Measurements from ENCODE around the gene PIAS4.

PIAS4 gene

DNA sequence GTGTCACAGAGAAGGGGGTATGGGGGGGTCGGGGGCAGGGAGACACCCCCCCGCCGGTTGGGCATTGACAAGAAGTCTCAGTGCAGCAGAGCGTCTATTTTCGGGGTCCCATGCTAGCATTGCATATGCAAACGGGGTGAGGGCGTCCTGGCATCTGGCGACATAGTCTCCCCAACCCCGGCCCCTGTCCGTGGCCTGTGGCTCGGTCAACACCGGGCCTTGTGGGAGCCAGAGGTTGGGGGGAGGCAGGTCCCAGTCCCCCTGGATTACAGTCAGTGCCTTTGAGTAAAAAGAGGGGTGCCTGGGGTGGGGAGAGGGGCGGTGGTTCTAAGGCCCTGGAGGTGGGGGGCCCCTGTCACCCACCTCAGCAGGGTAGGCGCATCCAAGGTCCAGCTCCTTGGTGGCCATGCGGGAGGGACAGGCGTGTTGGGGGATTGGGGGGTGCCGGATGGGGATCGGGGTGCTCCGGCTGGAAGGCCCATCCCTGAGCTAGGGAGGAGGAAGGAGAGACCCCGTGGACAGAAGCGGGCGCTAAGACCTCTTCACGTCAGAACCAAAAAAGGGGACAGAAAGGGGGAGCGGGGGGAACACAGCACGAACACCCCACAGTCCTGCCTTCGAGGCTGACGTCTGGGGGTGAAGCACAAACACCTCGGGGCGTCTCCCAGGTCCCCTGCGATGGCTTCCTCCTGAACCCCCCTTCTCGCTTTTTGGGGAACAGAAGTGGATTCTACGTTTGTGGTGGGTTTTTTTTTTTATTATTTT is 38.2 kb downstream of the PIAS4 start:
- Histone ChIP-seq H3K9me3 (ENCODE audit: control insufficient read depth, insufficient read depth, low read length) (no peaks in the 10 kb centered on the region), H3K36me3 (ENCODE audit: insufficient read depth, low read length) (no peaks in the 10 kb centered on the region; the same call in none of the 2 replicates), H3K9ac (ENCODE audit: low read depth, low read length) (no peak overlapping the region), H3K4me1 (ENCODE audit: insufficient read depth, low read length) (peaks cover 7% of the 10 kb centered on the region; the same call in 1 of the 2 replicates)

DNA sequence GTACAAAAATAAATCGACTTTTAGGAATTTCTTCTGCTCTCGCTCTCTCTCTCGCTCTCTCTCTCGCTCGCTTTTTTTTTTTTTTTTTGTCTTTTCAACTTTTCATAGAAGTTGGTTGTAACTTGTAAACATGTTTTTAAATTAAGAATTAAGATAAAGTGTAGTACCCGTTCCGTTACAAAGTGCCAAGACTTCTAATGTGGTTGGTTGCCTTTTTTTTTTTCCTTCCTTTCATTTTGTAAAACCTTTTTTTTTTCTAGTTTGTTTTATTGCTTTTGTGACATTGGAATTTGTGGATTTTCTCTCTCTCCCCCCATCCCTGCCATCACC is 38.8 kb downstream of the PIAS4 start:
- H3K4me1 ChIP-seq (ENCODE audit: insufficient read depth, low read length) = peaks cover 7% of the 10 kb centered on the region; the same call in 1 of the 2 replicates
- no peaks in the 10 kb centered on the region for H3K9me3 ChIP-seq (ENCODE audit: control insufficient read depth, insufficient read depth, low read length)
- no peak overlapping the region for H3K9ac ChIP-seq (ENCODE audit: low read depth, low read length)
- H3K36me3 ChIP-seq (ENCODE audit: insufficient read depth, low read length) = no peaks in the 10 kb centered on the region; the same call in none of the 2 replicates

DNA sequence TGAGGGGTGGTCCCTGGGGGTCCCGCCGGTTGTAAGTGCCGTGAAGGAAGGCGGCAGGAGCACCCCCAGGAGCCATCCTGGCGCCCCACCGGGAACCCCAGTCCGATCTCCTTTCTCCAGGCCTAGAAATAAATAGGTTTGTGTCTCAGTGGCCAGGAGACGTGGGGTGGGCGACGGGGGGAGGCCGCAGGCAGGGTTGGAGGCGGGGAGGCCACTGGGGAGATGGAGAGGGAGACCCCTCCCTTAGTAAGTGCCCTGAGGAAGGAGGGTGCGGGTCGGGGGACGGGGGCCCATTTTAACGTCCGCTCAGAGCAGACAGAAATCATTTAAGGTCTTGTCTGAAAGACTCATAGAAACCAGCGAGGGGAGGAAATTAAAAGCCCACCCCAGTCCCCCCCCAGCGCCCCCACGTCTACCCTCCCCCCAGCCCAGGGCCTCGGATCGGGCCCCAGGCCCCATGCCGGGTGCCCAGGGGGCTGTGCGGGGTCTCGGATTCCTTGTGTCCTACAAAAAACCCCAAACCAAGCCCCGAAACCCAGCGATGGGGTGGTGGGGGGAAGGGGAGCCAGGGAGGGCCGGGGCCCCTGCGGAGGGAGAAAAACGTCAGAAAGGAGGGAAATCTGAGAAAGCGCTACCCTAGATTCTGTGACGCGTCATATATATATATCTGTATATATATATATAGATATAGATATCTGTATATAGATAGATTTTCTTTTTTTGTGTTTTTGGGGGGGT is 39.6 kb downstream of the PIAS4 start:
- no peaks in the 10 kb centered on the region for H3K9me3 ChIP-seq (ENCODE audit: control insufficient read depth, insufficient read depth, low read length)
- no peaks in the 10 kb centered on the region; the same call in none of the 2 replicates for H3K36me3 ChIP-seq (ENCODE audit: insufficient read depth, low read length)
- no peak overlapping the region for H3K9ac ChIP-seq (ENCODE audit: low read depth, low read length)
- peaks cover 7% of the 10 kb centered on the region; the same call in 1 of the 2 replicates for H3K4me1 ChIP-seq (ENCODE audit: insufficient read depth, low read length)

DNA sequence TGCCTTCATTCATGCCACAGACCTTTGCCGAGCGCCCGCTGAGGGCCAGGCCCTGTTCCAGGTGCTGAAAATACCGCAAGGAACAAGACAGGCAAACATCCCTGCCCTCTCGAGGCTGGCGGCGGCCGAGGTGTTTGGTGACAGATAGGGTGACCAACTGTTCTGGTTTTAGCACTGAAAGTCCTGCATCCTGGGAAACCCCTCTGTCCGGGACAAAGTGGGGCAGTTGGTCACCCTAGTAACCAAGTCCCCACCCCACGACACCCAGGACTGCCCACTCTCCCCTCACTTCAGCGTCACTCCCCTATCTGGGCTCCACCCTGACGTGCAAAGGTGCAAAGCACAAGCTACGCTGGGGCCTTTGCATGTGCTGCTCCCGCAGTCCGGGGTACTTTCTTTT is 41.9 kb downstream of the PIAS4 start:
- H3K4me1 ChIP-seq (ENCODE audit: insufficient read depth, low read length) = peaks cover 17% of the 10 kb centered on the region; the same call in 1 of the 2 replicates
- H3K9ac ChIP-seq (ENCODE audit: low read depth, low read length) = no peak overlapping the region
- no peaks in the 10 kb centered on the region for H3K9me3 ChIP-seq (ENCODE audit: control insufficient read depth, insufficient read depth, low read length)
- H3K36me3 ChIP-seq (ENCODE audit: insufficient read depth, low read length) = peaks cover 11% of the 10 kb centered on the region

DNA sequence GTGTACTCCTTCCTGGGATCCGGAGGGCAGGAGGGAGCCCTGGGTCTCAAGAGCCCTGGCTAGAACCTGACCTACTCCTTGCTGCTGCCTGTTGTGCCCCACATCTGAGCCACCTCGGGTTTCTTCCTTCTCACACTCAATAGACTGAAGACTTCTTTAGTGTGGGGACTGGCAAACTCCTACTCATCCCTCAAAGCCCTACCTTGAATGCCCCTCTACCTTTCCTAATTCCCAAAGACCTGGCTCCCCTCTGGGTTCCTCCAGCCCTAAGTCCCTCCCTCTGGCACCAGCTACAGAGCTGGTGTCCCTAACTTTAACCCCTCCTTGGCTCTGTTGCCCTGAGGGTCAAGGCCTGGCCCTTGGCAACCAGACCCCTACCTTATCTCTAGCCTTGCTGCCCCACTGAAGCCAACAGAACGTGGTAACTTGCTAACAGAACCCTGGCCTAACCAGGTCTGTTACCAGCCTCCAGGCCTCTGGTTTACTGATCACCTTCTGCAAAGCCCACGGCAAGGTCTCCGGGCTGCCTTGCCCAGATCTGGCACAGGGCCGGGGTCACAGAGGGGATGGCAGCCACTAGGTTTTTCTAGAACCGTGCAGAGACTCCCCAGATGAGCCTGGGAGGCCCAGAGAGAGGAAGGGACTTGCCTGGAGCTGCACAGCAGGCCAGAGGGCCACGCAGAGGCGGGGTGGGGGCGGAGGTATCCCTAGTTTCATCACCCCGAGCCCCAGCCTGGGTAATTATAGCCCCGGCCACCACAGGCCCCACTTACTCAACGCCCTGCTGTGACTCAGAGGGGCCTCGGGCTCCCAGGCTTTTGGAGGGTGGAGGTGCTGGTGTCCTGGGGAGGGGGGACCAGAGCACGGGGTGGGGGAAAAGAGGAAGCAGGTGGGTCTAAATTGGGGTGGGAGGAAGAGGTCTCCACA is 43.9 kb downstream of the PIAS4 start:
- H3K9me3 ChIP-seq (ENCODE audit: control insufficient read depth, insufficient read depth, low read length) = no peaks in the 10 kb centered on the region
- peaks cover 11% of the 10 kb centered on the region for H3K36me3 ChIP-seq (ENCODE audit: insufficient read depth, low read length)
- H3K9ac ChIP-seq (ENCODE audit: low read depth, low read length) = no peak overlapping the region
- H3K4me1 ChIP-seq (ENCODE audit: insufficient read depth, low read length) = peaks cover 10% of the 10 kb centered on the region; the same call in 1 of the 2 replicates

DNA sequence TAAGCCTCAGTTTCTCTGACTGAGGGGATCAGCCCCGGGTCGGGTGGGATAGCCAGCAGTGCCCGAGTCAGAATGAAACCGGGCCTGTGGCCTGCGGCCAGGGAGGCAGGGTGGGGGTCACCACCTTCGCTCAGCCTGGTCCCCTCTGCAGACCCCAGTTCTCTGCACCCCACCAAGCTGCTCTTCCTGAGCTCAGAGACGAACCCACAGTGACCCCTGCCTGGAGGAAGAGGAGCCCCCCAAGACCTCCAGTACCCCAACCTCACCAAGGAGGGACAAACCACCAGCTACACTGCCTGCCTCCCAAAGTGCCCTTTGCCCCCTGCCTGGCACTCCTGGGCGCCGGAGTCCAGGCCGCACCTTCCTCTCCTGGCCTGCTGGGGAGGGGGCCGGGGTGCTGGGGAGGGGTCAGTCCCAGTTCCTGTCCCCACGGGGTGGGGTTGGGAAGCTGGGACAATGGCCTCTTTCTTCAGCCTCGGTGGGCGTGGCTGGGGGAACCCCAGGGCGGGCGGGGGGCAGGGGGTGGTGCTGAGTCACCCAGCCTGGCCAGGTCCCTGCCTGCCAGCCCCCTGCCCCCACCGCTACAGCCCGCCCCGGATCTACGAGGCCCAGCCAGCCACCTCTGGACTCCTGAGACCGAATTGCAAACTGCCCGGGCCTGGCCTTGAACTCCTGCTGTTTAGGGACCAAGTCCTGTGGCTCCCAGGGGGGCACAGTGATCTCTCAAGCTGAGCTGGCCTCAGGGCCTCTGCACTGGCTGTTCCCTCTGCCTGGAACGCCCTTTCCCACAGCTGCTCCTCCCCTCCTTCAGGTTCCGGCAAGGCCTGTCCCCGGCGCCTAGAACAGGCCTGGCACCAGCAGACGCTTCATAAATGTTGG is 44.8 kb downstream of the PIAS4 start:
- Histone ChIP-seq H3K4me1 (ENCODE audit: insufficient read depth, low read length) (peaks cover 10% of the 10 kb centered on the region; the same call in 1 of the 2 replicates), H3K9me3 (ENCODE audit: control insufficient read depth, insufficient read depth, low read length) (no peaks in the 10 kb centered on the region), H3K36me3 (ENCODE audit: insufficient read depth, low read length) (peaks cover 11% of the 10 kb centered on the region), H3K9ac (ENCODE audit: low read depth, low read length) (no peak overlapping the region)

DNA sequence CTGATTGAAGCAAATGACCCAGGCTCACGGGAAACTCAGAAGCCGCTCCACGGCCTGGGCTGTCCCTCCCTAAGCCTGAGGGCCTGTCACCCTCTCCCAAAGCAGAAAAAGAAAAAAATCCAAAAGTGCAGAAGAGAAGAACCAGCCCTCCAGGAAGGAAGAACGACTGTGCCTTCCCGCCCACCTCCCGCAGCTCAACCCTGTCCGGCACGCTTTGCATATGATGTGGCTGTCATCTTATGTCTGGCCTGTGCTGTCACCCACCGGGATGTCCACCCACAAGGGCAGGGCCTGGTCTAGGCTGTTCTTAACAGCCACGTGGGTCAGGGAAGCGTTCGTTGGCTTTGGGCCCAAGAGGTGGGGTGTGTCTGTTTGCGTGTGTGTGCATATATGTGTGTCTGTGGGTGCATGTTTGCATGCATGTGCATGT is 45.5 kb downstream of the PIAS4 start:
- Histone ChIP-seq H3K4me1 (ENCODE audit: insufficient read depth, low read length) (peaks cover 10% of the 10 kb centered on the region; the same call in 1 of the 2 replicates), H3K36me3 (ENCODE audit: insufficient read depth, low read length) (peaks cover 11% of the 10 kb centered on the region)

DNA sequence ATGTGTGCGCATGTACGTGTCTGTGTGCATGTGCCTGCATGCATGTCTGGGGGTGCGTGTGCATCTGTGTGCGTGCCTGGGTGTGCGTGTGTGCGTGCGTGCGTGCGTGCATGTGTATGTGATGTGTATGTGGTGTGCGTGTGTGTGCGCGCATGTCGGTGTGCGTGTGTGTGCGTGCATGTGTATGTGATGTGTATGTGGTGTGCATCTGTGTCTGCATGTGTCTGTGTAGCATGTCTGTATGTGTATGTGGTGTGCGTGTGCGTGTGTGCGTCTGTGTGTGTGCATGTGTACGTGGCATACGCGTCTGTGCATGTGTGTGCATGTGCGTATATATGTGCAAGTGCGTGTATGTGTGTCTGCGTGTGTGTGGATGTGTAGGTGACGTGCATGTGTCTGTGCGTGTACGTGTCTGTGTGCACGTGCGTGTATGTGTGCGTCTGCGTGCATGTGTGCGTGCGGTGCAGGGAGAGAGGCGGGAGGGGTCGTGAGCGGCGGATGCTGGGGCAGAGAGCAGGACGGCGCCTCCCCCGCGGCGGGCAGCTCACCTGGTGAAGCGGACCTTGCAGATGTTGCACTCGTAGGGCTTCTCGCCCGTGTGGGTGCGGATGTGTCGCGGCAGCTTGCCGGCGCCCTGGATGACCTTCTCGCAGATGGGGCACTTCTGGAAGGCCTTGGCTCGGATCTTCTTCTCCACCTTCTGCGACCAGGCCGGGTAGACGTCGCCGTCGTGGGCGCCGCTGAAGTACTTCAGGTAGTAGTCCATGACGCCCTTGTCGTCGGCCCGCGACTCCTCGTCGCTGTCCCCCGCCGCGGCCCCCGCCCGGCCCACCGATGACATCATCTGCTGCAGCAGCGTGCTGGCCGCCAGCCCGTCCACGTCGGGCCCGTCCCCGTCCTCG is 46.1 kb downstream of the PIAS4 start:
- peaks cover 12% of the 10 kb centered on the region; the same call in 1 of the 2 replicates for H3K4me1 ChIP-seq (ENCODE audit: insufficient read depth, low read length)
- no peaks in the 10 kb centered on the region for H3K9me3 ChIP-seq (ENCODE audit: control insufficient read depth, insufficient read depth, low read length)
- peaks cover 11% of the 10 kb centered on the region for H3K36me3 ChIP-seq (ENCODE audit: insufficient read depth, low read length)
- no peak overlapping the region for H3K9ac ChIP-seq (ENCODE audit: low read depth, low read length)

More for the DNA sequence above, 45.5 kb downstream of the PIAS4 start:
- Histone ChIP-seq H3K9me3 (ENCODE audit: control insufficient read depth, insufficient read depth, low read length) (no peaks in the 10 kb centered on the region), H3K9ac (ENCODE audit: low read depth, low read length) (no peak overlapping the region)

DNA sequence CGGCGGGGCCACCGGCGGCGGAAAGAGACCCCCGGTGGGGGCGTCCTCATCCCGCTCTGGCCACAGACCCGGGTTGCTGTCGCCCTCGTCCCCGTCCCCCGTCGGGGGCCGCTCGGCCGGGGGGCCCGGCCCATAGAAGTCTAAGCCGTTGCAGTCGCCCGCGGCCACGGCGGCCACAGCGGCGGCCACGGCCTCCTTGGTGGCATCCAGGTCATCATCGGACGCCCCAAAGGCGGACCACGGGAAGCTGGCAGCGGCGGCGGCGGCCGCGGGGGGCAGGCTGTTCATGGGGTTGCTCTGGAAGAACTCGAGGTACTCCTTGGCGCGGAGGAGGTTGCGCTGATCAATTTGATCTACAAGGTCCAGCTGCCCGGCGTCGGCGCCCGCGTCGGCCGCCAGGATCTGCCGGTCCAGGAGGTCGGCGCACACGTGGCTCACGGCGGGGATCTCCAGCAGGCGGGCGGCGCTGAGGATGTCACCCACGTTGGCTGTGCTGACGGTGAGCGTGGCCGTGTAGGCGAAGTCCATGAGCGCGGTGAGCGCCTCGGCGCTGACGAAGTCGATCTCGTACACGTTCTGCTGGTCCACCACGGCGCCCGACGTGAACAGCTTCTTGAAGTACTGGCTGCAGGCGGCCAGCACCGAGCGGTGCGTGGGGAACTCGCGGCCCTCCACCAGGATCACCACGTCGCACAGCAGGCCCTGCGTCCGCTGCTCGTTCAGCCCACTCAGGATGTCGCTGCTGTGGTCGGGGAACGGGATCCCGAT is 47.1 kb downstream of the PIAS4 start:
- Histone ChIP-seq H3K36me3 (ENCODE audit: insufficient read depth, low read length) (peaks cover 11% of the 10 kb centered on the region), H3K9me3 (ENCODE audit: control insufficient read depth, insufficient read depth, low read length) (no peaks in the 10 kb centered on the region), H3K4me1 (ENCODE audit: insufficient read depth, low read length) (peaks cover 19% of the 10 kb centered on the region; the same call in 1 of the 2 replicates), H3K9ac (ENCODE audit: low read depth, low read length) (no peak overlapping the region)

DNA sequence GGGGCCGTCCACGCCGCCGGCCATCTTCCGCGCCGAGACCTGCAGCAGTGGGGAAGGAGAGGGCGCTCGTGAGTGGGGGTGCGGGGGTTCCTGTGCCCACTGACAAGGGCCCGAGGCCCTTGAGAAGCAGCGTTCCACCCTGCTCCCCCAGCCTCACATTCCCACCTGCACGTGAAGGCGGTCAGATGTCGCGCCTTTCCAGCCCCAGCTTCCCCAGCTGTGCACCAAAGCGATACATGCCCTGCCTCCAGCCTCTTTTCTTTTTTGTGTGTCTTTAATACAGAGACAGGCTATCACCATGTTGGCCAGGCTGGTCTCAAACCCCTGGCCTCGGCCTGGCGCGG is 47.6 kb downstream of the PIAS4 start:
- Histone ChIP-seq H3K36me3 (ENCODE audit: insufficient read depth, low read length) (peaks cover 11% of the 10 kb centered on the region), H3K4me1 (ENCODE audit: insufficient read depth, low read length) (peaks cover 19% of the 10 kb centered on the region; the same call in 1 of the 2 replicates), H3K9me3 (ENCODE audit: control insufficient read depth, insufficient read depth, low read length) (no peaks in the 10 kb centered on the region), H3K9ac (ENCODE audit: low read depth, low read length) (no peak overlapping the region)

DNA sequence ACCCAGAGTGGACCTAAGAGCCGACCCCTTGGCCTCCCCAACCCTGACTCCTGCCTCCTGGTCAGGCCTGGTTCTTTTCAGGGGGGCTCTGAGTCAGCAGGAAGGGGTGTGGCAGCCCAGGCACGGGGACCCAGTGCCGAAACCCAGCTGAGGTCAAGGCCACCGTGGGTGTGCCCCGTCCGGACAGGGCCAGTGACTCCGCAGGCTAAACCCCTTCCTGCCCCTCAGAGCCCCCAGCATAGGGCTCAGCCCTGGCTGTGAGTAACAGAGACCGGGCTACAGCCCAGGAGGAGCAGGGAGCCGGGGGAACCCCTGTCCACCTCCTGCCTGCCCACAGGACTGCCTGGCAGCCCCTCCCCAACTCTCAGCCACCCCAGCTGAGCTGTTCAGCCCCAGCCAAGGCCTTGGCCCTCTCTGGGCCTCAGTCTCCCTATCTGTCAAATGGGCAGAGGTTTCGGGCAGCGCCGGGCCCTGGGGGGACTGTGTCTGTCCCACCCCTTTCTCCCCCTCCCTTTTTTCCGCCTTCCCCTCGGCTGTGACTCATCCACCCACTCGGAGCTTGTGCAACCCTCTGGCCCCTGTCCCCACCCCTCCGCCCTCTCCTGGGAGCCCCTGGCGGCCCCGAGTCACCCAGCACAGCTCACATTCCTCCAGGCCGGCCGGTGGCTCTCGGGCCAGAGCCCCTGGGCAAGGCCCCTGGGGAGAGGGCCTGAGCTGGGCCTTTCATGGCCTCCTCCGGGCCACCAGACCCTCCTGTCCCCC is 50.6 kb downstream of the PIAS4 start:
- H3K9me3 ChIP-seq (ENCODE audit: control insufficient read depth, insufficient read depth, low read length) = no peaks in the 10 kb centered on the region
- peaks cover 8% of the 10 kb centered on the region; the same call in 1 of the 2 replicates for H3K36me3 ChIP-seq (ENCODE audit: insufficient read depth, low read length)
- peaks cover 24% of the 10 kb centered on the region; the same call in 1 of the 2 replicates for H3K4me1 ChIP-seq (ENCODE audit: insufficient read depth, low read length)

More for the DNA sequence above, 50.6 kb downstream of the PIAS4 start:
- H3K9ac ChIP-seq (ENCODE audit: low read depth, low read length) = no peak overlapping the region

Measured in ES-I3 (cell line).